Epidermal melanocyte (primary cell): ENCODE results near the gene C17orf50.

Experiments
- DNase-seq: peaks from one replicate; pipeline ENCODE4 v3.0.0; 2011; ENCODE audit warnings: low spot score; ENCODE audit not compliant: insufficient read length

The C17orf50 gene

GRCh38 chr17:35786941-35787432, 26.3 kb downstream of the C17orf50 start:
- no peak for DNase-seq

- no peak for DNase-seq
These were observed 28.0 kb downstream of the C17orf50 start for GRCh38 chr17:35788477-35789368.

- no peak for DNase-seq
These were observed 30.2 kb downstream of the C17orf50 start for GRCh38 chr17:35790841-35791240.

- no peak for DNase-seq
These were observed 31.1 kb downstream of the C17orf50 start for GRCh38 chr17:35791681-35792350.

- DNase-seq = no peak
These were observed 32.6 kb downstream of the C17orf50 start for GRCh38 chr17:35793257-35793656.

- no peak for DNase-seq
These were observed 34.6 kb downstream of the C17orf50 start, which contains the start of gene MMP28 for GRCh38 chr17:35795007-35795870. Gene MMP28 (minus strand): TSS chr17:35795641. CDS start chr17:35795377, 264 bp downstream.

- no peak for DNase-seq
These were observed 35.2 kb downstream of the C17orf50 start for GRCh38 chr17:35795871-35796265.

GRCh38 chr17:35796942-35797341, 36.3 kb downstream of the C17orf50 start:
- DNase-seq = no peak

GRCh38 chr17:35797370-35797769, 36.7 kb downstream of the C17orf50 start:
- DNase-seq = no peak

GRCh38 chr17:35797918-35798317, 37.2 kb downstream of the C17orf50 start:
- no peak for DNase-seq

- peak; percentile 93 for DNase-seq
These were observed 39.3 kb downstream of the C17orf50 start for GRCh38 chr17:35799942-35800341.

- DNase-seq = no peak
These were observed 41.0 kb downstream of the C17orf50 start for GRCh38 chr17:35801583-35802224.

- DNase-seq = peak; percentile 88
These were observed 44.0 kb downstream of the C17orf50 start for GRCh38 chr17:35804658-35805192.

GRCh38 chr17:35807371-35808144, 46.9 kb downstream of the C17orf50 start:
- no peak for DNase-seq

GRCh38 chr17:35808240-35808961, 47.7 kb downstream of the C17orf50 start:
- DNase-seq = no peak

GRCh38 chr17:35808962-35809854, 48.5 kb downstream of the C17orf50 start, which contains the start of gene TAF15:
Gene TAF15 (plus strand): TSS chr17:35809484. CDS start chr17:35809570, 86 bp downstream.
- peak; percentile 80 for DNase-seq

- no peak for DNase-seq
These were observed 49.3 kb downstream of the C17orf50 start for GRCh38 chr17:35809855-35810461.

- DNase-seq = no peak
These were observed 51.1 kb downstream of the C17orf50 start for GRCh38 chr17:35811759-35812158.
